Measurements from ENCODE around the gene SLC26A4.

The SLC26A4 gene

DNA sequence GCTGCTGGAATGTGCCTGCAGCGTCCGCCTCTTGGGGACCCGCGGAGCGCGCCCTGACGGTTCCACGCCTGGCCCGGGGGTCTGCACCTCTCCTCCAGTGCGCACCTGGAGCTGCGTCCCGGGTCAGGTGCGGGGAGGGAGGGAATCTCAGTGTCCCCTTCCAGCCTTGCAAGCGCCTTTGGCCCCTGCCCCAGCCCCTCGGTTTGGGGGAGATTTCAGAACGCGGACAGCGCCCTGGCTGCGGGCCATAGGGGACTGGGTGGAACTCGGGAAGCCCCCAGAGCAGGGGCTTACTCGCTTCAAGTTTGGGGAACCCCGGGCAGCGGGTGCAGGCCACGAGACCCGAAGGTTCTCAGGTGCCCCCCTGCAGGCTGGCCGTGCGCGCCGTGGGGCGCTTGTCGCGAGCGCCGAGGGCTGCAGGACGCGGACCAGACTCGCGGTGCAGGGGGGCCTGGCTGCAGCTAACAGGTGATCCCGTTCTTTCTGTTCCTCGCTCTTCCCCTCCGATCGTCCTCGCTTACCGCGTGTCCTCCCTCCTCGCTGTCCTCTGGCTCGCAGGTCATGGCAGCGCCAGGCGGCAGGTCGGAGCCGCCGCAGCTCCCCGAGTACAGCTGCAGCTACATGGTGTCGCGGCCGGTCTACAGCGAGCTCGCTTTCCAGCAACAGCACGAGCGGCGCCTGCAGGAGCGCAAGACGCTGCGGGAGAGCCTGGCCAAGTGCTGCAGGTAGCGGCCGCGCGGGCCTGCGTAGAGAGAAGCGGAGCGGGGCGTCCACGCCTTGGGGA, 645 bp downstream of the SLC26A4 start:
- DNase-seq = no peak

DNA sequence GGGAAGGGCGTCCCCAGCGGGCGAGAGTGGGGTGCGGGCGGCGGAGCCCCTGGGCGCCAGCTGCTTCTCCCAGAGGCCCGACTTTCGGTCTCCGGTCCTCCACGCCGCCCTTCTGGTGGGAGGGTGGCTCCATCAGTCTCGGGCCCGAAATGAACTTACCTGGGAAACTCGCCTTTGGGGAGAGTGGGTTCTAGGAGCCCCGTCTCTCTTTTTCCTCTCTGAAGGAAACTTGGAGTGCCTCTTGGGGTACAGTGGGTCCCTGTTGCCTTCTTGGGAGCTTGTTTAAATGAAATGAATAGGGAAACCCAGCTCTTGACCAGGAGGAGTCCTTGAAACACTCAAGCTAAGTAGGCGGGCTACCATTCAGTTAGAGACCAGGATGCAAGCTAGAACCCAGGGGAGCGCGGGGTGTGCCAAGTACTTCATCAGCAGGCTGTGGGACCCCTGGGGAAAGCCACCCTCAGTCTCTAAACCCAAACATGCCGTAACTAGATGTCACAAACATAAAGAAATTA, 1.3 kb downstream of the SLC26A4 start:
- no peak for DNase-seq

DNA sequence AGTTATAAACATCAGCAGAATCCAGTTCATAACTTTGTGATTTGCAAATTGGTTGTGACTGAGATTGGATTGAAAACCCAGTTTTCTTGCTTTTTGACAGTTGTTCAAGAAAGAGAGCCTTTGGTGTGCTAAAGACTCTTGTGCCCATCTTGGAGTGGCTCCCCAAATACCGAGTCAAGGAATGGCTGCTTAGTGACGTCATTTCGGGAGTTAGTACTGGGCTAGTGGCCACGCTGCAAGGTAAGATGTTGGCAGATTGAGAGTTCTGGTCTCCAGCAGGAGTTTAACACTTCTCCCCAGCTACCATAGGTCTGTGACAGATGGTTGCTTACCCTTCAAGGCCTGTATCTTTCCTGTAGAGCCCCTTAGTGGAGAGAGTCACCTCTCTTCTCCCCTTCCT, 2.6 kb downstream of the SLC26A4 start:
- DNase-seq = no peak

DNA sequence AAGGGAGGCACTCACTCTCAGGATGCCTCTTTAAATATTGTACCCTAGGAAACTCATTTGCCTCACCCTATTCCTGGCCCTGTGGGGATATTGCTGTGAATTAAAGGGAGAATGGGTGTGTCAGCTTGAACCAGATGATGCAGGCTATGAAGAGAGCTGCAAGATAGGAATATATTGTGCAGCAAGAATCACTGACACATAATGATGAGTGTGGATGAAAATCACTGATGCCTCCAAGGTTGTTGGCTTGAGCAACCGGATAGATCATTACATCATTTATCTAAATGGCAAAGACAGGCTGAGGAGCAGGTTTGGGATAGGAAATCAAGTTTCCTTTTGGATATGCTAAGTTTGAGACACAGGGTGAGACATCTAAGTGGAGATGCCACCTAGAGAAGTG, 6.2 kb downstream of the SLC26A4 start:
- no peak for DNase-seq

DNA sequence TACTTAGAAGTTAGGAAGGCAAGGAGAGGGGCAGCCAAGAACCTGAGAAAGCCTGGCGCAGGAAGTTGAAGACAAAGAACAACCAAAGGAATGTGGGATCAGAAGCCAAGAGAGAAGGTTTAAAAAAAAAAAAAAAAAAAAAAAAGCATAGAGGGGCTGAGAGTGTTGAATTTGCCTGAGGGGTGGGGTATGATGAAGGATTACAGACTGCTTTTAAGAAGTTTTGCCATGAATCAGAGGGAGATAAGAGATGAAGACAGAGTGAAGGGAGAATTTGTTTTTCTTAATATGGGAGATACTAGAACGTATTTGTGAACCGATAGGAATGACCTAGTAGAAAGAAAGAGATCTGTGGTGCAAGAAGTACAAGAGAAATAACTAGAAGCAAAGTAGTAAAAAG, 6.7 kb downstream of the SLC26A4 start:
- no peak for DNase-seq

DNA sequence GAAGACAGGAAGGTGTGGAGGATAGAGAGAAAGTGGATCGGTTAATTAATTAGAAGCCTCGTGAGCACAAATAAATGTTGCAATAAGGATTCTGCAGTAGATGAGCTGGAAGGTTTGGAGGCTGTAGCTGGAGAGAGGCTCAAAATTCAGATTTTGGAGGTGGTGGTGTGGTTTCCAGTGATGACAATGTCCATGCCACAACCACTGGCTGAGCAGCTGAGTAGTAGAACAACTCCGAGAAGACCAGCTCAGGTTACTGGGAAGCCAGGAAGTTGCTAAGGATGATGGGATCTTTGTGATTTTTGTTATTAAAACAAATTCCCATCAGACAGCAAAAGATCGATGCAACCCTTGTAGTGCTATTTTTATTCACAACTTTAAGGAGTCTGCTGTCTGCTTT, 7.7 kb downstream of the SLC26A4 start:
- no peak for DNase-seq

DNA sequence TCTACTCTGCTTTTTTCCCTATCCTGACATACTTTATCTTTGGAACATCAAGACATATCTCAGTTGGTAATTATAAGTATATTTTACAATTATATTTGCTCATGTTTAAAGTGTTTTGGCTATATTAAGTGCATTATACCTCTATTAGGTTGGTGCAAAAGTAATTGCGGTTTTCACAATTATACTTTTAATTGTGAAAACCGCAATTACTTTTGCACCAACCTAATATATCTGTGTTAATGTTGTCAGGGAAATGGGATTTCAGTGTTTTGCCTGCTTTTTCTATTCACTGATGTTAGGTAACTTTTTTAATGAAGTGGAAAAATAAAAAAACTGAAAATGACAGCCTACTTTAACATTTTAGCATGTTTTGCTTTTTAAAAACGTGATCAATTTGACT, 11.6 kb downstream of the SLC26A4 start:
- DNase-seq = no peak

DNA sequence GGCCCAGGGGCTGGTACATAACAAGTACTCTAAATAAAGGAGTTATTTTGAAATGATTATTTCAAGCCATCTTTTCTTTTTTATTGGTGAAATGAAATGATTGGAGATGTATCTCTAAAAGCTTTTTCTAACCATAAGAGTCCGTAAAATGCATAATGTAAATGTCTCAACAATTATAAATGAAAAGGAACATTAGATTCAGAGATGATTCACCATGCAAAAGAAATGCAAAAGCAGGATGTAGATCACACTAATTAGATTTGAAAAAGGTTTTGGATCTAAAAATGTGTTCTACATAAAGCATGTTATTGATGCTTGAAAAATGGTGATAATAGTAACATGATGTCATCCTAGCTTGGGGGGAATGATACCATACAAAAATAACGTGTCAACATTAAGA, 15.6 kb downstream of the SLC26A4 start:
- no peak for DNase-seq

DNA sequence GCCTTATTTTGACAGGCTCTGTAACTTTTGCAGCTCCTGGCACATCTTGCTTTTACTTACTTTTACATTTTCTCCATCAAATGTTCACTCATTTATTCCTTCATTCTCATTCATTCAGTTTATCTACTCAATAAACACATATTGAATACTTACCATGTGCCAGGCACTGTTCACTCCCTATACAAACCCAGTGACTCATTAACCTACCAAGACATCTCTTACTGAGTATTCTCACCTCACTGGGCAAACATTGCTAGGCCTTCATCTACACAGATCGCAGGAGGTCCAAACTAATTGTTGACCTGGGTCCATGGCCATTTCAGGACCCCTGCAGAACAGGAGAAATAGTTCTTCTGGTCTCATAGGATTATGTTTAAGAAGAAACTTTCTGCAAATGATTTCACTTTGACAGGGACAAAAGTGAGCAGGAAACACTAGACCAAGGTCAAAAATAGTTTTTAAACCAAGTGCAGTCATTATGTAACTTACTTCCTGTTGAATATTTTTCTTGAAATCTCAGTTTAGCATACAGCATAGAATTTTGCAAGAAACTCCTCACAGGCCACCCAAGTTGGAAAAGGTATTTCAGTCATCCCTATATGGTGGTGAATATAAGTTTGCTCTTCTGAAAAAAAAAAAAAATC, 17.6 kb downstream of the SLC26A4 start:
- no peak for DNase-seq

DNA sequence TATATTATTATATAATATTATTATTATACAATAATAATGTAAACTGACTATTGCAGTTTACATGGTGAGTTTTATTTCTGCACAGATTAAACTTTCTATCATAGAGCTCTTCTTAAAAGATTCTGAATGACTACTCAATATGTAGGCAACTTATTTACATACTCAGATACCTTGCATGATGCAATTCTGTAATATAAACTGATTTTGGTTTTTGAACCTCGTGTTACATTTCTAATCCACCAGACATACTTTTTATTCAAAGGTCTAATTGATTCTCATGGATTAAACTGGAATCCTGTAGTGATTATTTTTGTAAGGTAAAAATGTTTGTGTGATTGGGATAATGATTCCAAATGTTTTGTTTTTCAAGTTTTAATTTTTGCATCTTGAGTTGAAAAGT, 19.9 kb downstream of the SLC26A4 start:
- no peak for DNase-seq

DNA sequence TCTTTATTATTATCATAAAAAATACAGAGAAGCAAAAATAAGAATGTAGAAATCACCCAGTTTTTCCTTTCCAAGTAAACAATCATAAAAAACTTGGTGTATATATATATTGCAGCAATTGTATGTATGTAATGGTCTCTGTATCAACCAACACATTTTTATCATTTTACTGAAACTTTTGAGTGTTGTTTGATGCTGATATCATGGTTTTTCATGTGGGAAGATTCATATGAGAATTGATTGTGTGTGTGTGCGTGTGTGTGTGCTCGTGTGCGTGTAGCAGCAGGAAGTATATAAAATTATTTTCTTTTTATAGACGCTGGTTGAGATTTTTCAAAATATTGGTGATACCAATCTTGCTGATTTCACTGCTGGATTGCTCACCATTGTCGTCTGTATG, 22.3 kb downstream of the SLC26A4 start:
- no peak for DNase-seq

DNA sequence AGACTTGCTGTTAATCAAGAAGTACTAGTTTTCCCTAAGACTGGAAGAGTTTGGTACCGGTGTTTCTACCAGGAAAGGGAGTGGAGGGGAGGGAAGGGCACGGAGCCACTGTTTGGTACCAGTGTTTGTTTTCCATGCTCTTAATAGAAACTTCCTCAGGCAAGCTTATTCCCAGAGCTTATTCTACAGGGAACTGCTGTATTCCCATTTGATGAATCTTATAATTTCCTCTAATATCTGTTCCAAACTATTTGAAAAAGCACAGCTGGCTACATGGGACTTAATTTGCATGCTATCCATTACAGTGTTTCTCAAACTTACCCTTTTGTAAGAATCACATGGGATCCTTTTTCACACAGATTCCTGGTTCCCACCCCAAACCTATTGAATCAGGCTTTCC, 23.7 kb downstream of the SLC26A4 start:
- no peak for DNase-seq

DNA sequence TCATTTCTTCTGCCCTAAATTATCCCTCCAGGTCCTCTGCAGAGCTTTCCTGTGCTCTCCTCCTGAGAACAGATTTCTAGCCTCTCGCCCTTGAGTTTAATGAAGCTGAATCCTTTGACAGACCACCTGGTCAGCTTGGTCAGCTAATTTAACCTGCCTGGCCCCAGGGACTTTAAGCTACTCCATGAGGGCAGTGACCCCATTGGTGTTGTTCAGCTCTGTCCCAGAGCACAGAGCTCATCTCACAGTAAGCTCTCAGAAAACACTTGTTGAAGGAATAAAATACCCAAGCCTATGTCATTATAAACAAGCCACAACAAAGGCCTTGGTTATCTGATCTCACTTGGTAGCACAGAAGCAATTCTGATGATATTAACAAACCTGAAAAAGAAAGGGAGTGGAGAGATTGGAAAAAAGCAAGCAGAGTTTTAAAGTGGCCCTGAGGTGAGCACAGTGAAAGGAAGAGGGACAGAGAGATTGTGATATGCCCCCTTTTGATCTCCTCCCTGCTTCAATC, 24.4 kb downstream of the SLC26A4 start:
- no peak for DNase-seq

DNA sequence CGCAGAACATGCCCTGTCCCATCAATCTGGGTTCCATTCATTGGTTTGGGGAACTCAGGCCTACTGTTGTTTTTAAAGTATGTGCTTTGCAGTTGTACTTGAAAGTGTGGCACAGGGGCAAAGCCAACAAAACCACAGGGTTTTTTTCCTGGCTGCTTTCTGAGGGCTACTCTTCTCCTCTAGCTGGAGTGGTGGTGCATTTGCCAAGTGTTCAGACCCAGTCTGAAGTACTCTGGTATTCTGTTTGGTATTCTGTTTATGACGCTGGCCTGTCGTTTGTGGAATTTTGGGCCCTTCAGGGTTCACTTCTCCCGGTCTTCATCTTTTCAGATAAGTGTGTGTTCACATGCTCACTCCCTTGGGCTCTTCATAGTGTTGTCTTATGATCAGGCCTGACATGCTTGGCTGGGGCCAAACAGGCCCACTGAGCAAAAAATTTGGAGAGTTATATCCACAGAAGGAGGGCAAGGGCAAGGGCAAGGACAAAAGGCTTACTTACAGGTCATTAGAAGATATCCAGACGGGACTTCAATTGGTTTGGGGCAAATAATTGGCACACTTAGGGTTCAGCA, 26.3 kb downstream of the SLC26A4 start:
- no peak for DNase-seq

DNA sequence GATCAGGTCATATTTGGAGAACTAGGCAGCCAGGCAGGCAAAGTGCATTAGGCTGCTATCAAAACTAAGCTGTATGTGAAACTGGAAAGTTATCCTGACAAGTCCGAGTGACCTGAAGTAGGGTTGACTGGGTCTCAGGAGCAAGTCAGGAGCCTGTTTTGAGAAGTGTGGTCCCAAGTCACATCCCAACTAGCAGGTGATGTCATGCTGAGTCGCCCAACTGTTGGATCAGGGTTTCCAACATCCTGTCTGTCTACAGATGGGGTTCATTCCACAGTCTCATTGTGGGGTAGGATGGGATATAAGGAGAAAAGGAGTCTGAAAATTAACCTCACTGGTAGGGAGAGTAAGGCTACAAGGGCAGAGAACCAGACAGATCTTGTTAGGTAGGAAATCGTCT, 27.0 kb downstream of the SLC26A4 start:
- DNase-seq = no peak

DNA sequence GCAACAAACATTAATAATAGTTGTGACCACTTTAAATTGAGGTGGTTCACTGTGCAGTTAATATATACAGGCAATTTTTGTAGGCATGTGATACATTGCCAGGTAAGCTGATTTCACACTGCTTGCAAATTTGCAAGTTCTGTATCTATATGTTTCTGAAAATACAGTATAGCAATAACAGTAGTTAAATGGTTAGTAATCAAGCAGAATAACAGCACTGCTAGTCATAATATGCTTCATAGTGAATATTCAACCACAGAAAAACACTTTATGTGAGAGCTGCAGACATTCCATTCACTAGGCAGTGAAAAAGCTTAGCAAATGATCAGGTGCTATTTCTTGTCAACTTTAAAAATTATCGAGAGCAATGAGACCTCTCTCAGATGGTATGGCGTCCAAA, 28.9 kb downstream of the SLC26A4 start:
- no peak for DNase-seq

DNA sequence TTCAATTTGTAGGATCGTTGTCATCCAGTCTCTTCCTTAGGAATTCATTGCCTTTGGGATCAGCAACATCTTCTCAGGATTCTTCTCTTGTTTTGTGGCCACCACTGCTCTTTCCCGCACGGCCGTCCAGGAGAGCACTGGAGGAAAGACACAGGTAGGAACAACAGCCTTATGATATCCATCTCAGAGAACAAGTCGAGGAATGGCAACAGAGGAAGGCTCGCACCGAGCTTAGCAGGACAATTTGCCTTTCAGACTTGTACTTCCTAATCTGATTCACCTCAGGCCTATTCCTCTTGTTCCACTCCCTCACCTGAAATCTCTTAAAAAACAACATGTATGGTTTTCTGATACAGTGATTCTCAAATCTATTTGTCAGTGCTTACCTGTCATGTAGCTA, 29.5 kb downstream of the SLC26A4 start:
- DNase-seq = no peak

DNA sequence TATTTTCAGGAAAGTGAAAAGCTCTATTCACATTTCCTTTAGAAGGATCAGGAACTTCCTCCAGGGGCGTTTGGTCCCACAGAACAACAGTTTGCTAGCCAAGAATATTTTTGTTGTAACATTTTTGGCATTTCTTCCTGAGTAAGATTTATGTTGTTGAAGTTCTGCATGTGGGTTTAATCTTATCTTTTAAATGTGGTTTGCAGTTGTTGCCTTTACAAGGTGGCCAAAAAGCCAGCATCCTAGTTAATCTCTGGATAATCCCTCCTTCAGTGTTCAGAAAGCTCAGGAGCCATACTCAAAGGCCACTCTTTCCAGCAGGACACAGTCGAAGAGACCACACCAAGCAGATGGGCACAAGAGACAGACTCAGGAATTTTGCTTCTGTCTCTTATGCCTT, 30.0 kb downstream of the SLC26A4 start:
- DNase-seq = no peak

DNA sequence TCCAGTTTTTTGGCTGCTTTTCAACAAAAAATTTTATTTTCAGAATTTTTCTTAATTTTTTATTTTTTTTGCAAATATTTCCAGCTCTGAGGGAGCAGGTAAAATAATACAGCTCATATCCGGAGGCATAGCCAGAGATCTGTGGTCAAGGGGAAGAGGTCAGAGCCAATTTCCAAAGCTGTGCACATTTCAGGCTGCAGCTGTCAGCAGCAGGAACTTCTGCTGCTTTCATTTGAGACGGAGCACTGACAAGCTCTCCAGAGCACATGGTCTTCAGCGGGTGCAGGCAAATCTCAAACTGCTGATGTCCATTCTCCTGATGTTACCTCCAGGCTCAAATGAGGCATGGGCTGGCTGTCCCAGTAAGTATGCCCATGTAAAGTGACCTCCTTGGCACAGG, 31.1 kb downstream of the SLC26A4 start:
- DNase-seq = no peak

DNA sequence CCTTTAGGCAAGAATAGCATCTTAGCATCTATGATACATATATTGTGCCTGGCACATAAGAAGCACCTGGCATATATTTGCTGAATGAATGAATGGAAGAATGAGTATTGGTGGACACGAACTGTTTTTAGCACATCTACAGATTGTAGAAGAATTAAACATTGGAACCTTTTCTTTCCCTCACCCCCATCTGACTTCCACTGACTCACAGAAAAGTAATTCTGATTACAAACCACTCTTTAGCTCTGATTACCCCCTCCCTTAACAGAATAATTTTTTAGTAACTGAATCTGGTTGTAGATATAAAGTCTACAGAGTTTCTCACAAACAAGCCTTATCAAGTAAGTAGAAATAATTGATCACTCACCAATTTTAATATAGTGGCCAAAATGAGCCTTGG, 31.9 kb downstream of the SLC26A4 start:
- no peak for DNase-seq

DNA sequence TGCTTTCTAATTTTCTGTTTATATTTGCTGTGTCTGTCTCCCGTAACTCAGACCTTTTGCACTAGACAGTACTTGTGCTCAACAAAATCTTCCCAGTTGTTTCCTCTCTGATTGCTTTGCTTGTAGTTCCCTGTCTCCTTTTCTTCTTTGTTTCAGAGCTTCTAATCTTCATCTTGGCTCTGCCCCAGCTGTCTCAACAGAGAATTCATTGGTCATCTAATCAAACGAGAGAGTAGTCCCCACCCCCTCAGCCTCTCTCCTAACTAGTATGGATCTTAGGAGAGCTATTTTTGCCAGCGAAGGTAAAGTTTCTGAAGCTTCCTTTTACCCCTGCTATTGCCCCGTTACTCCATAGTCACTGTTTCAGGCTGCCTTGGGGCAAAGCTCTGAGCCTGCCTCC, 32.8 kb downstream of the SLC26A4 start:
- DNase-seq = no peak

DNA sequence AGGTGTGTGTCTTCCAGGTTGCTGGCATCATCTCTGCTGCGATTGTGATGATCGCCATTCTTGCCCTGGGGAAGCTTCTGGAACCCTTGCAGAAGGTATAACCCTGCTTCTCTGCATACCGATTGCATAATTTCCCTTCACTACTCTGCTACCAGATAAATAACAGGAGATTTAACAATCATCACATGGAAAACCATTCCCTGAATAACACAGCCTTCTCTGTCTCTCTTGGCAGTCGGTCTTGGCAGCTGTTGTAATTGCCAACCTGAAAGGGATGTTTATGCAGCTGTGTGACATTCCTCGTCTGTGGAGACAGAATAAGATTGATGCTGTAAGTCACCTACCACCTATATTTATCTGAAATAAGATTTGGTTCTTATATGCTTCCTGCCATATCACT, 33.8 kb downstream of the SLC26A4 start:
- DNase-seq = no peak

DNA sequence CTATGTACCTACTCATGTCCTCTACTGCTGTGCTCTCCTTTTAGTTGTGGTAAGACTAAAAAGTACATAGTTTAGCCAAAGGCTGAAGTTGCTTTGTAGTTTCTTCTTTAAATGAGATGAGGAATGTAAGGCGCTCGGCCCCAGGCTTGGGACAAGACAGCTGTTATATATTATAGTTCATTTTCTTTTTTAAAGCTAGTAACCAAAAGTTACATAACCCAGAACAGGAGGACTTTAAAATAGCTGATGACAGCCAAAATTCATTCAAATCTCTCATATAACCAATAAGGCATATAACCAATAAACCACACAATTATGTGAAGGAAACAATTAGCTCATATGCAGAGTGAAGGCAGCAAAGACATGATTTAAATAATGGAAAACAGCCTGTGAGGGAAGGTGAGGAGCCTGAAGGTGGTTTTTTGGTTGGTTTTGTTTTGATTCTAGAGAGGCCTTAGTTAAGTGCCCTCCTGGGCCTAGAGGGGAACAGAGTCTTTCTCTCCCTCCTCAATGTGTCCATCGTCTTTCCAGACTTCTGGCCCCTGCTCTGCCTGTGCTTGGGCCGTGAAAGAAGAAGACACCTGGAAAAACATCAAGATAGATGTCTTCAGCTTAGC, 35.8 kb downstream of the SLC26A4 start:
- DNase-seq = no peak
